HG02571 (cell line): ENCODE results near the gene MZT2A.
"Not testable (repeated sequence)": the region's sequence is repeated elsewhere in the genome, so short reads cannot be mapped to it uniquely, and the experiment has no call there.

ENCODE experiments used
- ATAC-seq: cut with Tn5 transposase; IDR thresholded peaks from one replicate; pipeline ENCODE4 v1.9.1; 2021; ENCODE audit warnings: mild to moderate bottlenecking, moderate library complexity; ENCODE audit not compliant: unreplicated experiment

The MZT2A gene, protein sequence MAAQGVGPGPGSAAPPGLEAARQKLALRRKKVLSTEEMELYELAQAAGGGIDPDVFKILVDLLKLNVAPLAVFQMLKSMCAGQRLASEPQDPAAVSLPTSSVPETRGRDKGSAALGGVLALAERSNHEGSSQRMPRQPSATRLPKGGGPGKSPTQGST

GRCh38 chr2:131492015-131492417 is at the start of gene MZT2A:
Gene MZT2A (minus strand): TSS chr2:131492397. CDS start chr2:131492376, 21 bp downstream.
- peak; percentile 7 for ATAC-seq

DNA sequence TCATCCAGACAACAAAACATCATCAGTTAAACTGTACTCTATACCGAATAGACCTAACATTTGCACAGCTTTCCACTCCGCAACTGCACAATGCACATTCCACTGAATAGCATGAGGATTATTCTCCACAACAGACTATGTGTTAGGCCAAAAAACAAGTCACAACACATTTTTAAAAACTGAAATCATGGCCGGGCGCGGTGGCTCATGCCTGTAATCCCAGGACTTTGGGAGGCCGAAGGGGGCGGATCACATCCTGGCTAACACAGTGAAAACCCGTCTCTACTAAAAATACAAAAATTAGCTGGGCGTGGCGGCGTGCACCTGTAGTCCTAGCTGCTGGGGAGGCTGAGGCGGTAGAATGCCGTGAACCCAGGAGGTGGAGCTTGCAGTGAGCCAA is 46.7 kb upstream of the MZT2A start:
- not testable (repeated sequence) for ATAC-seq

DNA sequence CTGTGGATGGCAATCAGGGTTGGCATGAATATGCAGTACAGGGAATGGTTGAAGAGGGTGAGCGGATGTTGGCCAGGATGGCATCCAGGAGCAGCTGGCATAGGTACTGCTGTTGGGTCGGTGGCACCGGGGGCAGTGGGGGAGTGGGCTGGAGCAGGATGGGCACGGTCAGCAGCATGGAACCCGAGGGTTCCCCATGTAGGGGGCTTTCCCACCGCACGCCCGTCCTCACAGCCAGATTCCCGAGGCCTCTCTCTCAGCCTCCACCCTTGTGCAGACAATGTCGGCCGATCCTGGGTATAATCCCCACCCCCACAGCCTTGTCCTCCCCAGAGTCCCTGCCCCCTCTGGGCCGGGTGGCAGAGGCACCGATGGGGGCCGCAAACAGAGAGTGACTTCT is 44.6 kb upstream of the MZT2A start:
- ATAC-seq, result not testable (repeated sequence)

DNA sequence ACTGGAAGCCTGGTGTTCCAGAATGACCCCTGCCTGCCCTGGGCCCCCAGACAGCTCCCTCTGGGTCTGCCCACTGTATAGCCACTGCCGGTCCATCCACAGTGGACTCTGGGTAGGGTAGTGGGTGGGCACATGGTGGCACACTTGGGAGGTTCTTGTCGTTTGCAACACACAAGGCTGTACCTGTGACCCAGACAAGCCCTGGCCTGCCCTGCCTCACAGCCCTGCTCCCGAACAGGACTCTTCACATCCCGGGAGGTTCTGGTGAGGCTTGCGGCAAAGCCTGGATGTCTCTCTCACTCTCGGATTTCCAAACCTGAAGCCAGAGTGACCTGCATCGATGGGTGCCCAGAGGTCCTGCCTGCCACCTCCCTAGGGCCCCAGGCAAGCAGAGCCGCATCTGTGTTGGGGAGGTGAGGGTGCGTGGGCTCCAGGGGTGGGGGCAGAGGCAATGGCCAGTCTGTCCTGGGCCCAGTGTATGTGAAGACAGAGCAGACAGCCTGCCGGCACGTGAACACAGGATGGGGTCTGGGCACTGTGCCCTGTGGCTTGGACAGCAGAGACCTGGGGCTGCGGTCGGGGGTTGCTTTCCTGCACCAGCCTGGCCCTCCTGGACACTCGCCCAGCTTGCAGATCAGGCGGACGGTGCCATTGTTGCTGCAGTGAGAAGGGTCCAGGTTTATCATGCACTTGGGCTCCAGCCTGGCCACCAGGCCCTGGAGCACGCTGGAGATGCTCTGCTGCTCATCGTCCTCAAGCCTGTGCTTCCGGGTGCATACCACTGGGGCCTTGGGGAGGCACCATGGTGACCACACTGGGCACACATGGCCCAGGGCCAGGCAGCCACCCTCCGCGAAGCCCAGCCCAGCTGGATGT is 44.0 kb upstream of the MZT2A start:
- ATAC-seq, result not testable (repeated sequence)

DNA sequence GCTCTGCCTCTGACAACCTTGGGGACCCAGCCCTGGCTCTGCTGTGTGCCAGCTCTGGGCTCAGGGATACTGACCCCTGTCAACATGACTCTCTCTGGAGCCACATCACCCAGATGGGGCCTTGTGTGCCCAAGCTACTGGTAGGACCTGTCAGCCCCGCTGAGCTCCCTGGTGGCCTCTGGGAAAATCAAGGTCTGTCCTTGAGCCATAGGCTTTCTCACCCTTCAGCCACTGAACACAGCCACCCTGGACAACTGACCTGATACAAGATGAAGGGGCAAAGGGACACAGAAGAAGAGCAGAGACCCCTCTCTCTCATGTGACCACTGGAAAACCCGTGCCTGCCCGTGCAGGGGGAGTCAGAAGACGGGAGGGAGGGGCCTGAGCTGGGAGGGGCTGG is 43.3 kb upstream of the MZT2A start:
- no peak for ATAC-seq

DNA sequence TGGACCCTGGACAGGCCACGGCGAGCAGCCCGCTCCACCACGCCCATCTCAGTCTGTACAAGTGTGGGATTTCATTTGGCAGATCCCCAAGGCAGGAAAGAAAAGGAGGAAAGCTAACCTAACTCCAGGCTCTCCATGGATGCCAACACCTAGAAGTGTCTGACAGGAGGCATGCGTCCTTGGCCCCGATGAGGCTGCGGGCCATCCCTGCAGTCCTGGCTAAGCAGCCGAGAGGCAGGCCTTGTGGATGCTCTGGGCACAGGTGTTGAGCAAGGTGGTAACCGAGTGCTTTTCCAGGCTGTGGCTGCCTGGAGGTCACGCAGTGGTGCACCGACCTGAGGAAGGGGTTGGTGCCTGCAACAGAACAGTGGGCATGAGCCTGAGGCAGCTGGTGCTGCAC is 42.8 kb upstream of the MZT2A start:
- ATAC-seq, result not testable (repeated sequence)

DNA sequence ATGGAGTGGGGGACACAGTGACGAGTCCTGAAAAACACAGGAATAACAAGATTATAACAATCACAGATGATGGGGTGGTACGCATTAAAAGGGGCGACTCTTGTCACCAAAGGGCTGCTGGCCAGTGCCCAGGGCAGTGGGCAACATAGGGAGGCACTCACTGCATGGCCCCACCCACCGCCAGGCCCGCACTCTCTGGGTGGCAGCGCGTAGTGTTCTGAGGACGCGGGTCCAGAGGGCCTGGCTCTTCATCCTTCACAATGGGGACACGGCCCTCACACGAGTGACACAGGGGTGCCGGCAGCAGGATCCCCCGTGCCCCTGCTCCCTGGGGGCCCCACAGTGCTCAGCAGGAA is 42.1 kb upstream of the MZT2A start:
- not testable (repeated sequence) for ATAC-seq

DNA sequence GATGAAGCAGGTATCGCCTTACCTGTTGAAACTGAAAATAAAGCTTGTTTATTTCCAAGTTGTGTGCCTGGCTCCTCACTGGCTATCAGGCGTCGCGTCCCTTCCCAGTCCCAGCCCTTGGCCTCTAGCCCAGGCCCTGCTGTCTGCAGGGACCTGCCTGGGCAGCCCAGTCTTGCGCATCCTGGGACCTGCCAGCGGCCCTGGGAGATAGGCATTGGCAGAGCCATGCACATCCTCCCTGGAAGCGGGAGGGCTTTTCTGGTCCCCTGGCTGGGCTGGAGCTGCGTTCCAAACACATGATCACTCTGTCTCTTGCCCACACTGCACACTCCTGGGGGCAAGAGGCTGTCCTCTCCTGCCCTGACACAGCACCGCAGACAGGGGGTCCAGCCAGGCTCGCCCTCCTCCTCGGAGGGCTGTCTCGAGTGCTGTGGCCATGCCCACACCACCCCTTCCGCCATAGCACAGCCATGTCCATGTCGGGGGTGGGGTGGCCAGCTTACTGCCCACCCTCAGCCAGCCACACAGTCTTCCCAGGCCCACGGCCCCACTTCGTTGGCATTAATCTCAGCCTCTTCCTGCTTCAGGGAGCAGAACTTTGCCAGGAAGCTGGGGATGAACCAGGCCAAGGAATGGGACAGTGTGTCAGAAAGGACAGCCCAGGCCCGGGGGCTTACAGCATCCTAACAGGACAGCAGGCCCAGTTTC is 41.6 kb upstream of the MZT2A start:
- not testable (repeated sequence) for ATAC-seq

- ATAC-seq, result not testable (repeated sequence)
These were observed 40.8 kb upstream of the MZT2A start for GRCh38 chr2:131532723-131533608.

DNA sequence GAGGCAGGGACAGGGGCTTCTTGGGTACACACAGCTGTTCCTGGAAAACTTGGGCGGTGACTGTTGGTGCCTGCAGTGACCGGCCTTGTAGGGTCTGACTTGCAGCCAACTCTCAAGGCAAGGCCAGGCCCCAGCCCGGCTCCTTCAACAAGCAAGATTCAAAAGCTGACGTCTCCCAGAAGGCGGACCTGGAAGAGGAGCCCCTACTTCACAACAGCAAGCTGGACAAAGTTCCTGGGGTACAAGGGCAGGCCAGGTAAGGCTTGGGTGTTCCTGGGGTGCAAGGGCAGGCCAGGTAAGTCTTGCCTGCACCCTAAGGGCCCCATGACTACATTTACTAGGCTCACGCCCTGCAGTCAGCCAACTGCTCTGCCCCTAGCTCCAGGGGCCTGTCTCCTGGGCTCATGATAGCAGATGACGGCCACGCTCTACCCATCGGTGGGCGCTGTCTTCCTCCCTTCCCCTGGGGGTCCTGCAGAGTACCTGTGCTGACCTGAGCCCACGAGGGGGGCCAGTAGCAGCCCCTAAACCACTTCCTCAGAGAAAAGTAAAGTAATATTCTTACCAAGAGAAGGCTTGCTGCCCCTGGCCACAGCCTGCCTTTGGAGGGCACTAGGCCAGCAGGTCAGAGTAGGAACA is 39.5 kb upstream of the MZT2A start:
- not testable (repeated sequence) for ATAC-seq

DNA sequence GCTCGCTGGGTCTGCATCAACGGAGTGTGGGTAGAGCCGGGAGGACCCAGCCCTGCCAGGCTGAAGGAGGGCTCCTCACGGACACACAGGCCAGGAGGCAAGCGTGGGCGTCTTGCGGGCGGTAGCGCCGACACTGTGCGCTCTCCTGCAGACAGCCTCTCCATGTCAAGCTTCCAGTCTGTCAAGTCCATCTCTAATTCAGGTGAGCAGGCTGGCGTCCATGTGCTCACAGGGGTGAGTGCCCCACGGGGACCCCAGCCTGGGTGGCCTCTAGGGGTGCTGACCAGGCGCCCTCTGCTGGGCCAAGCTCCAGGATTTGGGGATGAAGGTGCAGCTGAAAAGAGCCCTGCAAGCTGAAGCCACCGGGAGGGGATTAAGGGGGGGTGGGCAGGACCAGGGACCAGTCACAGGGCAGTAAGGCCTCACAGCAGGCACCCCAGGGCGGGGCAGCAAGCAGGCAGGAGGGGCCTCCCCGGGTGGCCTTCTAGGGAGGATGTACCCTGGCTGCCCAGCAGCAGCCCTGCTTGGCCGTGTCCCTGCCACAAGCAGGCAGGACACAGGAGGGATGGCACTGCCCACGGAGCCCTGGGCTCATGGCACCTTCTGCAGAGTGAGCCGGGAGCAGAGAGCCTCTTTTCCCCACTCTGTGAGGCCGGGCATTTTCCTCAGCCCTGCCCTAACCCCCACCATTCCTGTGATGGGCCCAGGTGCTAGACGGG is 38.6 kb upstream of the MZT2A start:
- ATAC-seq, result not testable (repeated sequence)

DNA sequence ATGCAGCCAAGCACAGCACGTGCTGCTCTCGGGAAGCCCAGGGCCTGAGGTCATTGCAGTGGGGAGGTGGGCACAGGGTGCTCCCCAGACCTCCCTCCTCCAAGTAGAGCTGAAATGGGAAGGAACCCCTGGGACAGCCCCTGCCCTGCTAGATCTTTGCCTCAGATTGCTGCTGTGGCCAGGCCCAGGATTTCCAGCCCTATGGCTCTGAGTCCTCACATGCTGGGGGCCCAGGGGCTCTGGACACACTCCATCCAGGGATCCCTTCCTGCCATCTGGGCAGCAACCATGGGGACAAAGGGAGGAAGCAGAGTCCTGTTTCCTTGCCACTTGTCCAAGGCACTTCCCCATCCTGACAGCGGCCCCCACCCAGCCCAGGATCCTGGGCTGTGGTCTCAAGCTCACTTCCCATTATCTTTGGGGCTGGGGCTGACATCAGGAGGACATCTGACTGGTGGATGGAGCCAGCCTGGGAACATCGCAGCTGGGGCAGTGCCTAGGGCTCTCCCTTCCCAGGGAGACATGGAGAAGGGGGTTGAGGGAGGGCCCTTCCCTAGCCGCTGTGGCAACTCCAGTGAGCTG is 37.8 kb upstream of the MZT2A start:
- ATAC-seq, result not testable (repeated sequence)

DNA sequence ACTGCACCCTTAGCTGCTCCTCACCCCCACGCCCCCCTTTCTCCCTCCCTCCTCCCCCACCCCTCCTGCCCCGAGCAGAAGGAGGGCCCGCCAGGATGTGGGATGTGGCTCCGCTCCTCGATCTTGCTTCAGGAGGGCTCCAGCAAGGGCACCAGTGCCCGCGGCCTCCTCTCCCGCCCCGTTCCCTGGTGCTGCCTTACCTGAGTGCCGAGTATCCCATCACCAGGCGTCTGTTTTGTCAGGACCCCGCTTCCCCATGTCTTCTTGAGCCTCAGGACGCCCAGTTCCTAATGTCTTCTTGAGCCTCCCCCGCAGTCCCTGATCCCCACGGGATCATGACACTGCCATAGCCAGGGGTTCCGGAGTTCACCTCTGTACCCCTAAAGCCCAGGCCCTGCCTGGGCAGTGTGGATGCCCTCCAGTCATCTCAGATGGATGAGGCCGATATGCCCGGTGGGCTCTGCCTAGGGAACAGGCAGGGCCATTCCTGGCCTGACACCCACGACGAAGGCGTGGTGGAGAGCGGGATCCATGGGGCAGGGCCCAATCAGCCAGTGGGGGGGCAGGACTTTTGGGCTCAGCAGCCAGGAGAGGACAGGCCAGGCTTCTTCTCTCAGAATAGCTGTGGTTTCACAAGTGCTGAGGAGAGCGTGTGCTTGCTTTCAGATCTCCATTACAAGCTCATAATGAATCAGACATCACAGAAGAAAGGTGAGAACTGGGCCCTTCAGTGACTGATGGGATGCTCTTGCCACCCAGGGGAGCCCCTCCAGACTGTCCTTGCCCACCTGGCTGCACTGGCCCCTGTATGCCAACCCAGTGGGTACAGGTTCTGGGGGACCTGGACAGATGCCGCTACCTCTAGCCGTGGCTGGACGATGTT is 37.0 kb upstream of the MZT2A start:
- ATAC-seq, result peak; percentile 63

GRCh38 chr2:131527131-131528001 is 35.2 kb upstream of the MZT2A start, which contains the start of gene CCDC74A:
Gene CCDC74A (plus strand): TSS chr2:131527888. CDS start chr2:131527971, 83 bp downstream.
- peak; percentile 90 for ATAC-seq

DNA sequence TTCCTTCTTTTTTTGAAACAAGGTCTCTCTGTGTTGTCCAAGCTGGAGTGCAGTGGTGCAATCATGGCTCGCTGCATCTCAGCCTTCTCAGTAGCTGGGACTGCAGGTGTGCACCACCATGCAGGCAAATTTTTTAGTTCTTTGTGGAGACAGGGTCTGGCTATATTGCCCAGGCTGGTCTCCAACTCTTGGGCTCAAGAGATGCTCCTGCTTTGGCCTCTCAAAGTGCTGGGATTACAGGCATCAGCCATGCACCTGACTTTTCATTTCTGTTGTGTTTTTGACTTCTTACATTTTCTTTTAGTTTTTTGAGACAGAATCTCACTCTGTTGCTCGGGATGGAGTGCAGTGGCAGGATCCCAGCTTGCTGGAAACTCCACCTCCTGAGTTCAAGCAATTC is 33.1 kb upstream of the MZT2A start:
- ATAC-seq, result not testable (repeated sequence)

- no peak for ATAC-seq
These were observed 30.0 kb upstream of the MZT2A start for GRCh38 chr2:131521961-131522781.
